ENCODE data around the gene PDCD4.
A peak's percentile ranks its signal among the peaks of the same experiment; 100 is the strongest.

DNA sequence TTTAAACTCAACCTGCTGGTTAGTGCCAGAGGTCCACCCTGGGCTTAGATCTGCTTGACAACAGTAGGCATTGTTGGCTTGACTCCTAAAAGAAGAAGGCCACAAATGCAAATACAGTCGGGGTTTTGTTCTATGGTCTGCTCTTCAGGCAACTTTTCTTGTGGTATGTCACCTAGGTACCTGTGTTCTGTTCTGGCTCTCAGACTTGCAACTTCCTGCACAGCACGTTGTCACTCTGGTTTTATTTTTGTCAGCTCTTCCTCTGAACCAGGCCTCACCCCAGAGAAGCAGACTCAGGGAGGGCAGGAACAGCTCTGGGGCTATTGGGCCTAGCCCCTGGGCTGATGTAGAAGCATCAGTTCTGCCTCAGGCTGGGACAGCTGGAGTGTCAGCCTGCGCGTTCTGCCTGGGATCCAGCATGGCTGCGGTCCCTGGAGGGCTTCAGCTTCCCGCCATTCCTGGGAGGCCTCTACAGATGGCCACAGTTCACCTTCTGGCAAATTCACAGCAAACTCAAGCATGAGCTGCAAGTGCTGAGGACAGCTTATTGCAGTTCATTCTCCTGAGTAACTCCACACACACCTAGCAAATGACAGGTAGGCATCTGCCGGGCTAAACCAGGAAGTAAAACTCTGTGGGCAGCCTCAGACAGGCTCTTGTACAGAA lies 11.0 kb upstream of the PDCD4 start:
- TF ChIP-seq ZNF124 (CRISPR knock-in tag; IDR thresholded peaks at IDR 0.05) (no peak), ZNF138 (CRISPR knock-in tag; IDR thresholded peaks at IDR 0.05; ENCODE audit: low read depth) (no peak), XRCC5 (optimal IDR thresholded peaks at IDR 0.05; ENCODE audit: low read length) (no peak), NR3C1 (CRISPR knock-in tag; IDR thresholded peaks at IDR 0.05) (no peak), TBP (CRISPR knock-in tag; IDR thresholded peaks at IDR 0.05) (no peak), TCF12 (IDR thresholded peaks at IDR 0.05) (no peak), TCF12 (CRISPR knock-in tag; IDR thresholded peaks at IDR 0.05) (0 out of 2 replicates have a peak, but pooled peaks have one; percentile 28), POLR2AphosphoS5 (IDR thresholded peaks at IDR 0.05; ENCODE audit: low read depth, low read length) (no peak), POLR2A (IDR thresholded peaks at IDR 0.05; ENCODE audit: insufficient read depth in 1 of 2, low read depth in 2 of 2, low read length in 2 of 2) (no peak)
